T-helper 2 cell treated with Interferon-gamma antibody and Interleukin-4, amounts not matched to agents 5 μg/mL and 100 μg/mL, for 36 hours (primary cell): Measurements from ENCODE around the gene RTN4R.
"Not testable (repeated sequence)": the region's sequence is repeated elsewhere in the genome, so short reads cannot be mapped to it uniquely, and the experiment has no call there.

ENCODE experiments used
- DNase-seq: peaks from one replicate; pipeline ENCODE4 v3.0.0; 2021; ENCODE audit warnings: low spot score
- H3K27ac Mint-ChIP-seq: one replicate; pipeline ENCODE4 v1.8.0; 2021; ENCODE audit warnings: mild to moderate bottlenecking, mixed read lengths
- H3K27me3 Mint-ChIP-seq: one replicate; pipeline ENCODE4 v1.8.0; 2021; ENCODE audit warnings: low read depth, mixed read lengths
- H3K36me3 Mint-ChIP-seq: one replicate; pipeline ENCODE4 v1.8.0; 2021; ENCODE audit warnings: low read depth, mixed read lengths
- H3K4me1 Mint-ChIP-seq: one replicate; pipeline ENCODE4 v1.8.0; 2021; ENCODE audit warnings: low read depth, mixed read lengths
- H3K4me3 Mint-ChIP-seq: one replicate; pipeline ENCODE4 v1.8.0; 2022; ENCODE audit warnings: mild to moderate bottlenecking, moderate library complexity, mixed read lengths
- H3K9me3 Mint-ChIP-seq: one replicate; pipeline ENCODE4 v1.8.0; 2021; ENCODE audit warnings: mixed read lengths

The RTN4R gene

GRCh38 chr22:20298110-20298802 is 30.1 kb upstream of the RTN4R start:
- peaks cover 30% of the 10 kb centered on the region for H3K27me3 Mint-ChIP-seq
- no peaks in the 10 kb centered on the region for H3K36me3 Mint-ChIP-seq
- no peaks in the 10 kb centered on the region for H3K9me3 Mint-ChIP-seq
- peaks cover 4% of the 10 kb centered on the region for H3K4me1 Mint-ChIP-seq
- H3K4me3 Mint-ChIP-seq = peak overlapping the region; percentile 77
- DNase-seq = no peak
- H3K27ac Mint-ChIP-seq = no peak overlapping the region

GRCh38 chr22:20297414-20298109 is 29.4 kb upstream of the RTN4R start:
- no peak overlapping the region for H3K27ac Mint-ChIP-seq
- H3K9me3 Mint-ChIP-seq = no peaks in the 10 kb centered on the region
- H3K27me3 Mint-ChIP-seq = peaks cover 28% of the 10 kb centered on the region
- DNase-seq = no peak
- H3K36me3 Mint-ChIP-seq = no peaks in the 10 kb centered on the region
- peaks cover 4% of the 10 kb centered on the region for H3K4me1 Mint-ChIP-seq
- peak overlapping the region; percentile 77 for H3K4me3 Mint-ChIP-seq

GRCh38 chr22:20296598-20296997 is 28.5 kb upstream of the RTN4R start:
- DNase-seq = no peak
- Mint-ChIP-seq H3K27ac (no peak overlapping the region), H3K36me3 (no peaks in the 10 kb centered on the region), H3K4me1 (peaks cover 4% of the 10 kb centered on the region), H3K4me3 (no peak overlapping the region), H3K27me3 (peaks cover 26% of the 10 kb centered on the region), H3K9me3 (no peaks in the 10 kb centered on the region)

- Mint-ChIP-seq H3K27ac (no peak overlapping the region), H3K9me3 (no peaks in the 10 kb centered on the region), H3K36me3 (no peaks in the 10 kb centered on the region), H3K4me3 (no peak overlapping the region), H3K4me1 (peaks cover 4% of the 10 kb centered on the region), H3K27me3 (peaks cover 15% of the 10 kb centered on the region)
- DNase-seq = no peak
Measured at GRCh38 chr22:20295262-20296064, 27.3 kb upstream of the RTN4R start.

GRCh38 chr22:20292673-20293232 is 24.6 kb upstream of the RTN4R start:
- Mint-ChIP-seq H3K36me3 (no peaks in the 10 kb centered on the region), H3K27me3 (peaks cover 7% of the 10 kb centered on the region), H3K4me3 (no peak overlapping the region), H3K9me3 (no peaks in the 10 kb centered on the region), H3K4me1 (no peaks in the 10 kb centered on the region), H3K27ac (no peak overlapping the region)
- DNase-seq = no peak

- Mint-ChIP-seq H3K27ac (no peak overlapping the region), H3K27me3 (peaks cover 3% of the 10 kb centered on the region), H3K9me3 (no peaks in the 10 kb centered on the region), H3K4me3 (no peak overlapping the region), H3K36me3 (no peaks in the 10 kb centered on the region), H3K4me1 (no peaks in the 10 kb centered on the region)
- DNase-seq = no peak
Measured at GRCh38 chr22:20292108-20292507, 24.0 kb upstream of the RTN4R start.

GRCh38 chr22:20291604-20292063 is 23.5 kb upstream of the RTN4R start:
- H3K9me3 Mint-ChIP-seq = no peaks in the 10 kb centered on the region
- H3K4me1 Mint-ChIP-seq = no peaks in the 10 kb centered on the region
- no peaks in the 10 kb centered on the region for H3K36me3 Mint-ChIP-seq
- H3K27me3 Mint-ChIP-seq = peaks cover under 1% of the 10 kb centered on the region
- no peak for DNase-seq
- no peak overlapping the region for H3K27ac Mint-ChIP-seq
- H3K4me3 Mint-ChIP-seq = no peak overlapping the region

GRCh38 chr22:20291249-20291586 is 23.1 kb upstream of the RTN4R start:
- Mint-ChIP-seq H3K4me3 (no peak overlapping the region), H3K36me3 (no peaks in the 10 kb centered on the region), H3K4me1 (no peaks in the 10 kb centered on the region), H3K27me3 (no peaks in the 10 kb centered on the region), H3K27ac (no peak overlapping the region), H3K9me3 (no peaks in the 10 kb centered on the region)
- DNase-seq = no peak

GRCh38 chr22:20290578-20291248 is 22.6 kb upstream of the RTN4R start:
- no peak overlapping the region for H3K27ac Mint-ChIP-seq
- H3K4me3 Mint-ChIP-seq = no peak overlapping the region
- DNase-seq = no peak
- H3K36me3 Mint-ChIP-seq = no peaks in the 10 kb centered on the region
- H3K9me3 Mint-ChIP-seq = no peaks in the 10 kb centered on the region
- H3K4me1 Mint-ChIP-seq = no peaks in the 10 kb centered on the region
- H3K27me3 Mint-ChIP-seq = no peaks in the 10 kb centered on the region

- no peaks in the 10 kb centered on the region for H3K27me3 Mint-ChIP-seq
- no peaks in the 10 kb centered on the region for H3K9me3 Mint-ChIP-seq
- H3K36me3 Mint-ChIP-seq = no peaks in the 10 kb centered on the region
- H3K4me1 Mint-ChIP-seq = no peaks in the 10 kb centered on the region
- DNase-seq = no peak
- no peak overlapping the region for H3K4me3 Mint-ChIP-seq
- H3K27ac Mint-ChIP-seq = no peak overlapping the region
Measured at GRCh38 chr22:20290045-20290392, 21.9 kb upstream of the RTN4R start.

GRCh38 chr22:20289182-20290044 is 21.3 kb upstream of the RTN4R start:
- H3K27me3 Mint-ChIP-seq, H3K27ac Mint-ChIP-seq, H3K4me1 Mint-ChIP-seq, H3K36me3 Mint-ChIP-seq, H3K9me3 Mint-ChIP-seq, H3K4me3 Mint-ChIP-seq, DNase-seq: not testable (repeated sequence)

- not testable (repeated sequence) for DNase-seq, H3K4me1 Mint-ChIP-seq, H3K9me3 Mint-ChIP-seq, H3K36me3 Mint-ChIP-seq, H3K27ac Mint-ChIP-seq, H3K4me3 Mint-ChIP-seq, H3K27me3 Mint-ChIP-seq
Measured at GRCh38 chr22:20286784-20287423, 18.8 kb upstream of the RTN4R start.

- not testable (repeated sequence) for H3K27me3 Mint-ChIP-seq, H3K27ac Mint-ChIP-seq, H3K4me3 Mint-ChIP-seq, H3K4me1 Mint-ChIP-seq, DNase-seq, H3K9me3 Mint-ChIP-seq, H3K36me3 Mint-ChIP-seq
Measured at GRCh38 chr22:20286312-20286660, 18.2 kb upstream of the RTN4R start.
